GM12878 (cell line): ENCODE measurements around the gene ZDHHC19. TPM values are rescaled to one million over a fixed set of nuclear protein-coding genes. Genes with fewer than 3 reads are reported as not detected.

ENCODE experiments used
- ATAC-seq: fragments of 200-7000 bp; cut with Tn5 transposase; 3 replicates; pipeline ENCODE4 v1.9.1; 2020; ENCODE audit warnings: mild to moderate bottlenecking, moderate library complexity
- BruUV-seq: library from RNA; stranded (reverse); fragments of 400-500 nt; replicated peaks from 2 replicates; lab custom pipeline; 2021; lab: Mats Ljungman, UMichigan
- CTCF ChIA-PET: fragments of 300-600 bp; sonication (Branson Sonifier 250); formaldehyde crosslinking; extraction: SDS; loops from one replicate; lab custom pipeline; 2021; ENCODE audit warnings: inconsistent platforms; lab: Yijun Ruan, JAX
- POLR2A ChIA-PET: fragments of 350-600 bp; formaldehyde crosslinking; extraction: SDS; loops from one replicate; lab custom pipeline; 2021; ENCODE audit warnings: inconsistent platforms; lab: Charles Lee
- RAD21 ChIA-PET: fragments of 300-600 bp; sonication (Branson Sonifier 250); formaldehyde crosslinking; loops from one replicate; lab custom pipeline; 2023; ENCODE audit warnings: antibody characterized with exemption; ENCODE audit not compliant: unreplicated experiment; lab: Charles Lee
- SMC1A ChIA-PET: fragments of 300-600 bp; sonication (Branson Sonifier 250); formaldehyde crosslinking; loops from one replicate; lab custom pipeline; 2023; ENCODE audit not compliant: unreplicated experiment, uncharacterized antibody; lab: Charles Lee
- DNase-seq: peaks from one replicate; pipeline ENCODE4 v3.0.0-alpha.2; 2011; ENCODE audit warnings: low read depth, low spot score
- FAIRE-seq: peaks from 3 replicates; lab custom pipeline; 2011; peaks lifted over from hg19 to GRCh38; lab: Jason Lieb, UNC
- H2AFZ ChIP-seq: 2 replicates; pipeline ENCODE4 v1.6.0; 2011; ENCODE audit warnings: low read depth, low read length, control low read depth; ENCODE audit not compliant: control insufficient read depth
- H3K27ac ChIP-seq: 2 replicates; pipeline ENCODE4 v1.5.1; 2011; ENCODE audit warnings: control low read depth; ENCODE audit not compliant: control insufficient read depth, insufficient read depth
- H3K27me3 ChIP-seq, 2 experiments: replicated peaks in 1 of 2; 2 replicates each; pipeline versions ENCODE4 v1.6.0 to v1.6.1; 2011; ENCODE audit warnings: low read length in 1 of 2; ENCODE audit not compliant: control insufficient read depth in 2 of 2, insufficient read depth in 2 of 2
- H3K36me3 ChIP-seq, 2 experiments: 2 replicates each; pipeline ENCODE4 v1.5.1; 2011; ENCODE audit warnings: low read length in 1 of 2; ENCODE audit not compliant: control insufficient read depth in 2 of 2, insufficient read depth in 2 of 2
- H3K4me1 ChIP-seq: 2 replicates; pipeline ENCODE4 v1.6.1; 2011; ENCODE audit warnings: mild to moderate bottlenecking, low read length, moderate library complexity, mixed read lengths; ENCODE audit not compliant: control insufficient read depth, insufficient read depth
- H3K4me2 ChIP-seq: 2 replicates; pipeline ENCODE4 v1.6.0; 2011; ENCODE audit warnings: control low read depth; ENCODE audit not compliant: control insufficient read depth, insufficient read depth
- H3K4me3 ChIP-seq: fragments of 200-600 bp; sonication (generic); 2 replicates; pipeline ENCODE4 v1.5.1; 2016
- H3K79me2 ChIP-seq: 2 replicates; pipeline ENCODE4 v1.6.0; 2011; ENCODE audit warnings: low read length; ENCODE audit not compliant: control insufficient read depth, insufficient read depth
- H3K9ac ChIP-seq: 2 replicates; pipeline ENCODE4 v1.8.0; 2011; ENCODE audit warnings: low read length, control low read depth, mixed read lengths; ENCODE audit not compliant: control insufficient read depth, insufficient read depth
- H3K9me3 ChIP-seq: replicated peaks from 3 replicates; pipeline ENCODE4 v1.5.1; 2011; ENCODE audit warnings: mild to moderate bottlenecking, low read length; ENCODE audit not compliant: control insufficient read depth, insufficient read depth
- H4K20me1 ChIP-seq: 2 replicates; pipeline ENCODE4 v1.6.0; 2011; ENCODE audit not compliant: control insufficient read depth, insufficient read depth
- BCLAF1 ChIP-seq: fragments of 450-650 bp; IDR thresholded peaks from 2 replicates; pipeline ENCODE4 v1.6.1; 2017; ENCODE audit warnings: antibody characterized with exemption, mild to moderate bottlenecking, moderate library complexity
- ETV6 ChIP-seq, 2 experiments: fragments of 450-650 bp in 1 of 2; IDR thresholded peaks in 1 of 2; conservative IDR thresholded peaks in 1 of 2; 2 replicates each; pipeline ENCODE4 v1.6.1; 2014; ENCODE audit warnings: antibody characterized with exemption in 1 of 2, borderline replicate concordance in 1 of 2, low read depth in 1 of 2, mild to moderate bottlenecking in 1 of 2, moderate library complexity in 1 of 2
- RAD21 ChIP-seq: IDR thresholded peaks from 2 replicates; pipeline ENCODE4 v1.6.1; 2011; ENCODE audit warnings: mild to moderate bottlenecking, low read depth, low read length, moderate library complexity; ENCODE audit not compliant: insufficient read depth
- WGBS: methylation state at CpG from one replicate; pipeline ENCODE4 v1.1.6; 2016; ENCODE audit warnings: low lambda C conversion rate; ENCODE audit not compliant: insufficient replicate concordance, insufficient coverage; ENCODE audit errors: missing lambda C conversion rate; 5-methylcytosine and 5-hydroxymethylcytosine counted together
- in situ Hi-C: fragments of 300-500 bp; cut with MboI; formaldehyde crosslinking; loops from 9 replicates; pipeline ENCODE4 v1.14.3; 2018; ENCODE audit warnings: mixed read lengths
- intact Hi-C: fragments of 100-400 bp; cut with micrococcal nuclease; formaldehyde crosslinking; loops from one replicate; pipeline ENCODE4 v1.14.2; 2022; ENCODE audit not compliant: unreplicated experiment
- polyA plus RNA-seq, 11 experiments: library from polyadenylated mRNA; depleted of rRNA in 4 of 11; unstranded in 6 of 11; stranded (reverse) in 5 of 11; fragments of >200 nt; fragmentation: Nextera tagmentation in 4 of 11; fragmentation: Illumina TruSeq in 1 of 11; extraction: Ambion mirVana in 4 of 11; extraction: Trizol in 1 of 11; gene quantifications; 1 replicate in 1 of 11; 2 replicates in 10 of 11; pipeline versions ENCODE4 v1.2.1 to v1.2.3, GENCODE V29; 2011 to 2016; ENCODE audit warnings: inconsistent platforms in 2 of 11, missing spikeins in 2 of 11, low read depth in 1 of 11
- total RNA-seq, 4 experiments: library from RNA; depleted of rRNA in 3 of 4; stranded (reverse); fragments of >200 nt in 3 of 4; fragmentation: Illumina TruSeq in 1 of 4; extraction: Trizol in 1 of 4; gene quantifications; 2 replicates each; pipeline versions ENCODE4 v1.2.1 to v1.2.3, GENCODE V29; 2013 to 2021
- TF ChIP-seq, protein P1 (sequence below), 3 experiments: IDR thresholded peaks in 2 of 3; conservative IDR thresholded peaks in 1 of 3; 2 replicates each; pipeline ENCODE4 v1.5.1; 2011; ENCODE audit warnings: low read depth in 3 of 3, low read length in 3 of 3, mild to moderate bottlenecking in 3 of 3, control low read depth in 2 of 3, moderate library complexity in 2 of 3, inconsistent platforms in 1 of 3, mixed read lengths in 1 of 3; ENCODE audit not compliant: control insufficient read depth in 2 of 3, insufficient read depth in 1 of 3; ENCODE audit errors: extremely low read depth in 1 of 3

The ZDHHC19 gene
- total and polyA plus RNA-seq, 10 of the 15 experiments (the other 5 are each of a cell fraction or from before 2014, with no cell fraction given): 0.26 TPM; not detected in 9

DNA sequence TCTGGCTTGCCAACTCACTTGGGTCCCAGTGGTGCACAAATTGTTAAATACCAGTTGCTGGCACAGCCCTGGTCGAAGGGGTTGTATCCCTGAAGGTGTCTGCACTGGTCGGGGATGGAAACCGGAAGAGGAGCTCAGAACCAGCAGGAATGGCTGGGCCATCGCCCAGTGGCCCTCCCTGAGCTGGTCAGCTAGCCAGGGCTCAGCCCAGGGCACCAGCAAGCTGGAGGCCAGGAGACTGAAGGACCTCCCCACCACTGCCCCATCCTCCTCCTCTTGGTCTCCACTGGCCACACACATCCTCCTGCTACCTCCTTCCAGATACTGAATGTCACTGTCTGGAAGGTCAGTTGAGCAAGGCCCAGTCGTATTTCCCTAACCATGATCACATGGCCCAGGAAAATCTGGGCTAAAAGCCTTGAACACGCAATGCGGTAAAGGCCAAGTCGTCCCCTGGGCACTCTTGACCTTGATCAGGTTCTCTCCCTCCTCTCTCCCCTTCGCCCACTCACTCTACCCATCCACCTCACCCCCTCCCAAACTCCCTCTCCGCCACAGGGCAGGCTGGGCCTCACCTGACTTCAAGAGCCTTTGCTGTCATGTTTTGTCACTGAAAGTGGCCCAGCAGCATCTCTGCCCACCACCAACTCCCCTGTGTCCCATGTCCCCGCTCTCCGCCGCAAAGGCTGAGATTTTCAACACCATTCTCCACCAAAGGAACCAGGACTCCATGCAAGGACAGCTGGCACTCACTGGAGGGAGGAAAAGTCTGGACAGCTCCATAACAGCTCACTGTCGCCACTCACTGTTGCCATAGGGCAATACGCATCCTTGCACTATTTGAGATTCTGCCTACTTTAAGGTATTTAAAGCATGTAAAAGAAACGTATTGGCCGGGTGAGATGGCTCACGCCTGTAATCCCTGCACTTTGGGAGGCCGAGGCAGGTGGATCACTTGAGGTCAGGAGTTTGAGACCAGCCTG is 12.1 kb downstream of the ZDHHC19 start:
- H2AFZ ChIP-seq: no peak overlapping the region
- H3K27ac ChIP-seq: no peak overlapping the region
- no peak overlapping the region for H3K9ac ChIP-seq
- H3K27me3 ChIP-seq: no peaks in the 10 kb centered on the region
- ChIA-PET SMC1A (interaction anchor here (0.9 to 9.7 kb wide), 5 partner anchors 17 to 177 kb away, joined by 3 to 151 read pairs (median 3); partner anchors contain the start of gene SLC51A), RAD21 (interaction anchor here (0.6 to 4.9 kb wide), 6 partner anchors 19 to 177 kb away, joined by 3 to 82 read pairs (median 4); no protein-coding TSS in a partner anchor), CTCF (interaction anchor here (0.6 to 6.3 kb wide), 7 partner anchors 12 to 320 kb away, joined by 3 to 157 read pairs (median 3); no protein-coding TSS in a partner anchor), POLR2A (interaction anchor here (1.0 kb wide), 1 partner anchor 22 kb away, joined by 4 read pairs; no protein-coding TSS in a partner anchor)
- H4K20me1 ChIP-seq: no peaks in the 10 kb centered on the region
- in situ Hi-C loops: no loop called here
- no peaks in the 10 kb centered on the region for H3K36me3 ChIP-seq
- intact Hi-C loops: loop anchor here (10.0 kb wide), 1 partner anchor 294 kb away; the partner anchor contains the start of gene TNK2
- BruUV-seq: no TSS peak
- no peak for ATAC-seq
- H3K4me1 ChIP-seq: peaks cover 21% of the 10 kb centered on the region
- no peak for FAIRE-seq
- no peaks in the 10 kb centered on the region for H3K79me2 ChIP-seq
- H3K9me3 ChIP-seq: no peaks in the 10 kb centered on the region
- no peak overlapping the region for H3K4me3 ChIP-seq
- no peak overlapping the region for H3K4me2 ChIP-seq
- DNase-seq: no peak
- TF ChIP-seq ETV6 (conservative IDR thresholded peaks at IDR 0.05 in 1 of 2, IDR thresholded peaks at IDR 0.05 in 1 of 2; ENCODE audit: borderline replicate concordance in 1 of 2, low read depth in 1 of 2) (no peak), RAD21 (peak; percentile 28; the same call in 1 of the 2 replicates), BCLAF1 (no peak)
- TF ChIP-seq, protein P1, sequence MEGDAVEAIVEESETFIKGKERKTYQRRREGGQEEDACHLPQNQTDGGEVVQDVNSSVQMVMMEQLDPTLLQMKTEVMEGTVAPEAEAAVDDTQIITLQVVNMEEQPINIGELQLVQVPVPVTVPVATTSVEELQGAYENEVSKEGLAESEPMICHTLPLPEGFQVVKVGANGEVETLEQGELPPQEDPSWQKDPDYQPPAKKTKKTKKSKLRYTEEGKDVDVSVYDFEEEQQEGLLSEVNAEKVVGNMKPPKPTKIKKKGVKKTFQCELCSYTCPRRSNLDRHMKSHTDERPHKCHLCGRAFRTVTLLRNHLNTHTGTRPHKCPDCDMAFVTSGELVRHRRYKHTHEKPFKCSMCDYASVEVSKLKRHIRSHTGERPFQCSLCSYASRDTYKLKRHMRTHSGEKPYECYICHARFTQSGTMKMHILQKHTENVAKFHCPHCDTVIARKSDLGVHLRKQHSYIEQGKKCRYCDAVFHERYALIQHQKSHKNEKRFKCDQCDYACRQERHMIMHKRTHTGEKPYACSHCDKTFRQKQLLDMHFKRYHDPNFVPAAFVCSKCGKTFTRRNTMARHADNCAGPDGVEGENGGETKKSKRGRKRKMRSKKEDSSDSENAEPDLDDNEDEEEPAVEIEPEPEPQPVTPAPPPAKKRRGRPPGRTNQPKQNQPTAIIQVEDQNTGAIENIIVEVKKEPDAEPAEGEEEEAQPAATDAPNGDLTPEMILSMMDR (IDR thresholded peaks at IDR 0.05 in 2 of 3, conservative IDR thresholded peaks at IDR 0.05 in 1 of 3; ENCODE audit: control insufficient read depth in 2 of 3, extremely low read depth in 1 of 3, insufficient read depth in 1 of 3, low read depth in 3 of 3, low read length in 3 of 3): peak in 2 of 3 experiments; percentile 18 to 25; a peak in 3 of 6 replicates
- WGBS: 63% methylated on average over 19 of the region's 19 CpGs
